Frontal cortex (tissue), 4 donors: ENCODE results near the gene HNRNPF. TPM values are rescaled to one million over a fixed set of nuclear protein-coding genes. Genes with fewer than 3 reads are reported as not detected.

Experiments used
- DNase-seq, 2 donors: peaks; one replicate each; pipeline ENCODE4 v3.0.0; 2012; ENCODE audit warnings: low spot score in 2 of 2
- FAIRE-seq: peaks from 2 replicates; lab custom pipeline; 2012; peaks lifted over from hg19 to GRCh38; lab: Jason Lieb, UNC
- small RNA-seq: library from RNA; depleted of rRNA; stranded (forward); fragments of <200 nt; gene quantifications from one replicate; pipeline ENCODE3, GENCODE V24; 2014
- total RNA-seq: library from RNA; depleted of rRNA; stranded (reverse); fragments of >200 nt; gene quantifications from one replicate; pipeline ENCODE4 v1.2.3, GENCODE V29; 2014
- donor health status: control.
- donor health status: control.
- donor health status: control.

Gene HNRNPF
- total RNA-seq, 1 donor from 2014 or later, result 97.4 TPM

GRCh38 chr10:43336641-43337318, 72.2 kb downstream of the HNRNPF start:
- FAIRE-seq (no peak), DNase-seq (no peak)

DNA sequence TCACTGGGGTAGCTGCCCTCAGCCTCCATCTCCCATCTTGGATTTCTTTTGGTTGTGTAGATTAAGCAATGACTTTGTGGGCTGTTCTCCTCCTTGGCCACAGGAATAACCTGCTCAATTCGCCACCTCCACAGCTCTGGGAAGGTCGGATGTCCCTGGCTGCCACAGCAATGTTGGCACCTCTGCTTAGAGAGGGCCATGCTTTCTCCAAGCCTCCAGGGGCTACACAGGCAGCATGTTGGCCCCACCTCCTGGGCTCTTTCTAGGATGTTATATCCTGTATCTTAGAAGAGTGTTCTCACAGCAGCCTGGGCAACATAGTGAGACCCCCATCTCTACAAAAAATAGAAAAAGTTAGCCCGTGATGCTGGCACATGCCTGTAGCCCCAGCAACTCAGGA, 72.9 kb downstream of the HNRNPF start:
- no peak for FAIRE-seq
- no peak for DNase-seq

Small RNA genes within 50 kb of the gene (small RNA-seq; reads per million reads assigned to genes)
- not detected for gene RNU6ATAC11P
- gene RNU7-193P, result not detected
- not detected for gene SNORD3J

Other genes starting within 250 kb of the HNRNPF start
- 11.4 TPM for gene RASGEF1A, start 142.1 kb downstream of the HNRNPF start, total RNA-seq
- not detected for gene FXYD4, start 37.5 kb downstream of the HNRNPF start, total RNA-seq
- 10.6 TPM for gene ZNF487, start 27.9 kb upstream of the HNRNPF start, total RNA-seq
- gene ZNF239, start 165.4 kb upstream of the HNRNPF start, total RNA-seq, result 27.3 TPM
- 8.2 TPM for gene ZNF485, start 197.3 kb upstream of the HNRNPF start, total RNA-seq
- 59.9 TPM for gene ZNF32, start 239.7 kb upstream of the HNRNPF start, total RNA-seq